ENCODE results near the gene DCTN5.
"Not testable (repeated sequence)": the region's sequence is repeated elsewhere in the genome, so short reads cannot be mapped to it uniquely, and the experiment has no call there.

The DCTN5 gene

GRCh38 chr16:23640931-23641765 is at the start of gene DCTN5, which contains the start of gene PALB2:
Gene DCTN5, plus strand, starts transcription at chr16:23641466. Its CDS starts 77 bp downstream, at chr16:23641543.
Gene PALB2, minus strand, starts transcription at chr16:23641310. Its CDS starts 153 bp downstream, at chr16:23641157.
- in situ Hi-C loops (cut with HindIII; ENCODE audit: low sequenced_read_pairs) = no loop called here

GRCh38 chr16:23594186-23594585 is 47.1 kb upstream of the DCTN5 start:
- in situ Hi-C loops (cut with HindIII; ENCODE audit: low sequenced_read_pairs) = no loop called here

- in situ Hi-C loops (cut with HindIII; ENCODE audit: low sequenced_read_pairs) = no loop called here
Measured at GRCh38 chr16:23595246-23595950, 45.9 kb upstream of the DCTN5 start.

GRCh38 chr16:23595951-23596720 is 45.1 kb upstream of the DCTN5 start, which contains the start of gene NDUFAB1:
Gene NDUFAB1, minus strand, starts transcription at chr16:23596316. Its CDS starts 26 bp downstream, at chr16:23596290.
- in situ Hi-C loops (cut with HindIII; ENCODE audit: low sequenced_read_pairs) = no loop called here

- in situ Hi-C loops (cut with HindIII; ENCODE audit: low sequenced_read_pairs) = no loop called here
Measured at GRCh38 chr16:23597003-23597756, 44.1 kb upstream of the DCTN5 start.

GRCh38 chr16:23607726-23608125 is 33.5 kb upstream of the DCTN5 start:
- in situ Hi-C loops (cut with HindIII; ENCODE audit: low sequenced_read_pairs) = no loop called here

- in situ Hi-C loops (cut with HindIII; ENCODE audit: low sequenced_read_pairs) = no loop called here
Measured at GRCh38 chr16:23608194-23608593, 33.1 kb upstream of the DCTN5 start.

- in situ Hi-C loops (cut with HindIII; ENCODE audit: low sequenced_read_pairs) = loop anchor here (10.0 kb wide), 1 partner anchor 65 kb away; the partner anchor contains the start of gene PLK1
Measured at GRCh38 chr16:23609929-23610328, 31.3 kb upstream of the DCTN5 start.

- in situ Hi-C loops (cut with HindIII; ENCODE audit: low sequenced_read_pairs) = loop anchor here (10.0 kb wide), 1 partner anchor 64 kb away; the partner anchor contains the start of gene PLK1
Measured at GRCh38 chr16:23610905-23611304, 30.4 kb upstream of the DCTN5 start.

GRCh38 chr16:23611936-23612335 is 29.3 kb upstream of the DCTN5 start:
- in situ Hi-C loops (cut with HindIII; ENCODE audit: low sequenced_read_pairs) = loop anchor here (10.0 kb wide), 1 partner anchor 63 kb away; the partner anchor contains the start of gene PLK1

GRCh38 chr16:23615805-23616204 is 25.5 kb upstream of the DCTN5 start:
- in situ Hi-C loops (cut with HindIII; ENCODE audit: low sequenced_read_pairs) = loop anchor here (10.0 kb wide), 1 partner anchor 59 kb away; the partner anchor contains the start of gene PLK1

GRCh38 chr16:23624092-23624491 is 17.2 kb upstream of the DCTN5 start:
- in situ Hi-C loops (cut with HindIII; ENCODE audit: low sequenced_read_pairs) = no loop called here

- in situ Hi-C loops (cut with HindIII; ENCODE audit: low sequenced_read_pairs) = no loop called here
Measured at GRCh38 chr16:23629516-23629915, 11.8 kb upstream of the DCTN5 start.

- in situ Hi-C loops (cut with HindIII; ENCODE audit: low sequenced_read_pairs) = not testable (repeated sequence)
Measured at GRCh38 chr16:23631874-23632273, 9.4 kb upstream of the DCTN5 start.

GRCh38 chr16:23634461-23635036 is 6.7 kb upstream of the DCTN5 start:
- in situ Hi-C loops (cut with HindIII; ENCODE audit: low sequenced_read_pairs) = no loop called here

- in situ Hi-C loops (cut with HindIII; ENCODE audit: low sequenced_read_pairs) = no loop called here
Measured at GRCh38 chr16:23635958-23636357, 5.3 kb upstream of the DCTN5 start.

- in situ Hi-C loops (cut with HindIII; ENCODE audit: low sequenced_read_pairs) = no loop called here
Measured at GRCh38 chr16:23640615-23640930, 693 bp upstream of the DCTN5 start.

- in situ Hi-C loops (cut with HindIII; ENCODE audit: low sequenced_read_pairs) = no loop called here
Measured at GRCh38 chr16:23642246-23642774, 1.0 kb downstream of the DCTN5 start.

GRCh38 chr16:23650674-23651416 is 9.6 kb downstream of the DCTN5 start:
- in situ Hi-C loops (cut with HindIII; ENCODE audit: low sequenced_read_pairs) = no loop called here
